H1 (cell line): Measurements from ENCODE around the gene C1orf185. TPM values are rescaled to one million over a fixed set of nuclear protein-coding genes. Genes with fewer than 3 reads are reported as not detected.

Experiments used
- CTCF ChIA-PET: fragments of 300-600 bp; sonication (Branson Sonifier 250); formaldehyde crosslinking; loops from one replicate; lab custom pipeline; 2021; ENCODE audit not compliant: partially characterized antibody; lab: Charles Lee
- POLR2A ChIA-PET: fragments of 300-600 bp; sonication (Branson Sonifier 250); formaldehyde crosslinking; loops from one replicate; lab custom pipeline; 2021; ENCODE audit warnings: inconsistent platforms; ENCODE audit not compliant: partially characterized antibody; lab: Charles Lee
- DNase-seq, 2 experiments: peaks; one replicate each; pipeline versions ENCODE4 v3.0.0 to v3.0.0-alpha.2; 2010 to 2022; ENCODE audit warnings: low spot score in 2 of 2, low read depth in 1 of 2, mixed read lengths in 1 of 2
- FAIRE-seq: peaks from 2 replicates; lab custom pipeline; 2011; peaks lifted over from hg19 to GRCh38; lab: Jason Lieb, UNC
- H2AFZ ChIP-seq: 2 replicates; pipeline ENCODE4 v1.8.1; 2012; ENCODE audit warnings: low read length, inconsistent platforms
- H2AK5ac ChIP-seq: 2 replicates; pipeline ENCODE4 v1.6.1; 2013; ENCODE audit warnings: low read depth, low read length
- H2BK120ac ChIP-seq: replicated peaks from 2 replicates; pipeline ENCODE3; 2013; ENCODE audit warnings: low read depth, low read length, inconsistent platforms
- H2BK12ac ChIP-seq: 2 replicates; pipeline ENCODE4 v1.6.1; 2013; ENCODE audit warnings: low read depth, low read length
- H2BK15ac ChIP-seq: 2 replicates; pipeline ENCODE4 v1.6.1; 2013; ENCODE audit warnings: low read length
- H2BK20ac ChIP-seq: 2 replicates; pipeline ENCODE4 v1.6.1; 2013; ENCODE audit warnings: low read length
- H2BK5ac ChIP-seq: 2 replicates; pipeline ENCODE4 v1.6.1; 2013; ENCODE audit warnings: low read depth, low read length
- H3K14ac ChIP-seq: 2 replicates; pipeline ENCODE4 v1.6.1; 2013; ENCODE audit warnings: inconsistent platforms; ENCODE audit not compliant: insufficient read length
- H3K18ac ChIP-seq: 2 replicates; pipeline ENCODE4 v1.6.1; 2013; ENCODE audit warnings: low read length; ENCODE audit errors: extremely low read depth
- H3K23ac ChIP-seq: 2 replicates; pipeline ENCODE4 v1.6.1; 2013; ENCODE audit warnings: inconsistent platforms; ENCODE audit not compliant: insufficient read length
- H3K23me2 ChIP-seq: 2 replicates; pipeline ENCODE4 v1.6.1; 2013; ENCODE audit warnings: low read depth, low read length
- H3K27ac ChIP-seq: 2 replicates; pipeline ENCODE4 v1.6.1; 2011; ENCODE audit warnings: low read depth, low read length, inconsistent platforms
- H3K27me3 ChIP-seq, 4 experiments: replicated peaks in 1 of 4; 1 replicate in 1 of 4; 2 replicates in 3 of 4; pipeline versions ENCODE4 v1.6.1 to v1.8.1; 2011 to 2013; ENCODE audit warnings: low read length in 3 of 4, mild to moderate bottlenecking in 3 of 4, inconsistent platforms in 2 of 4, mixed read lengths in 2 of 4, moderate library complexity in 1 of 4; ENCODE audit not compliant: control insufficient read depth in 3 of 4, insufficient read depth in 3 of 4; ENCODE audit errors: extremely low read depth in 1 of 4
- H3K36me3 ChIP-seq, 4 experiments: 2 replicates each; pipeline versions ENCODE4 v1.6.1 to v1.8.1; 2011 to 2013; ENCODE audit warnings: mild to moderate bottlenecking in 4 of 4, low read length in 3 of 4, moderate library complexity in 2 of 4, control low read depth in 1 of 4, inconsistent platforms in 1 of 4; ENCODE audit not compliant: insufficient read depth in 4 of 4, control insufficient read depth in 2 of 4
- H3K4ac ChIP-seq: replicated peaks from 2 replicates; pipeline ENCODE3; 2013; ENCODE audit warnings: low read length, low read depth, mixed read lengths, inconsistent platforms; ENCODE audit not compliant: insufficient read length
- H3K4me1 ChIP-seq, 4 experiments: replicated peaks in 1 of 4; 1 replicate in 1 of 4; 2 replicates in 3 of 4; pipeline versions ENCODE4 v1.6.1 to v1.8.1; 2011 to 2013; ENCODE audit warnings: low read length in 3 of 4, inconsistent platforms in 2 of 4, mixed read lengths in 1 of 4; ENCODE audit not compliant: insufficient read depth in 4 of 4, control insufficient read depth in 3 of 4
- H3K4me2 ChIP-seq, 2 experiments: 2 replicates each; pipeline versions ENCODE4 v1.6.1 to v1.8.1; 2011 to 2013; ENCODE audit warnings: low read depth in 2 of 2, low read length in 2 of 2, control low read depth in 1 of 2, inconsistent platforms in 1 of 2, mild to moderate bottlenecking in 1 of 2; ENCODE audit not compliant: insufficient read depth in 1 of 2
- H3K4me3 ChIP-seq, 4 experiments: fragments of 200-600, 300-600 bp in 1 of 4; sonication (generic), shearing (Covaris generic), sonication (Bioruptor Twin) in 1 of 4; 2 replicates each; pipeline versions ENCODE4 v1.5.1 to v1.8.1; 2011 to 2016; ENCODE audit warnings: low read length in 4 of 4, low read depth in 3 of 4, control low read depth in 2 of 4, inconsistent platforms in 2 of 4, mild to moderate bottlenecking in 2 of 4, mixed read lengths in 1 of 4, moderate library complexity in 1 of 4; ENCODE audit not compliant: insufficient read depth in 2 of 4; ENCODE audit errors: extremely low read depth in 1 of 4
- H3K56ac ChIP-seq: replicated peaks from 2 replicates; pipeline ENCODE3; 2013; ENCODE audit warnings: low read depth, mild to moderate bottlenecking, mixed read lengths, low read length, inconsistent platforms; ENCODE audit not compliant: insufficient read length
- H3K79me1 ChIP-seq: 2 replicates; pipeline ENCODE4 v1.6.1; 2013; ENCODE audit warnings: low read depth, low read length, control low read depth
- H3K79me2 ChIP-seq, 2 experiments: 2 replicates each; pipeline versions ENCODE4 v1.6.1 to v1.8.1; 2012 to 2013; ENCODE audit warnings: low read length in 2 of 2, mild to moderate bottlenecking in 2 of 2, inconsistent platforms in 1 of 2; ENCODE audit not compliant: insufficient read depth in 2 of 2, control insufficient read depth in 1 of 2
- H3K9ac ChIP-seq, 4 experiments: replicated peaks in 1 of 4; 1 replicate in 1 of 4; 2 replicates in 3 of 4; pipeline versions ENCODE4 v1.6.1 to v1.8.1; 2011 to 2013; ENCODE audit warnings: low read depth in 3 of 4, low read length in 3 of 4, control low read depth in 2 of 4, mild to moderate bottlenecking in 2 of 4, moderate library complexity in 2 of 4, inconsistent platforms in 1 of 4; ENCODE audit errors: extremely low read depth in 1 of 4
- H3K9me3 ChIP-seq, 2 experiments: 2 replicates each; pipeline versions ENCODE4 v1.6.1 to v1.8.1; 2012 to 2013; ENCODE audit warnings: mild to moderate bottlenecking in 2 of 2, moderate library complexity in 2 of 2, control low read depth in 1 of 2, inconsistent platforms in 1 of 2, low read depth in 1 of 2, low read length in 1 of 2, mixed read lengths in 1 of 2; ENCODE audit not compliant: insufficient read depth in 2 of 2
- H4K20me1 ChIP-seq, 2 experiments: replicated peaks in 1 of 2; 2 replicates each; pipeline versions ENCODE3 to v1.8.1; 2011 to 2013; ENCODE audit warnings: inconsistent platforms in 2 of 2, low read length in 2 of 2, mild to moderate bottlenecking in 1 of 2; ENCODE audit not compliant: insufficient read depth in 2 of 2, control insufficient read depth in 1 of 2
- H4K5ac ChIP-seq: 2 replicates; pipeline ENCODE4 v1.6.1; 2013; ENCODE audit warnings: low read length, low read depth, mixed read lengths, inconsistent platforms; ENCODE audit not compliant: insufficient read length
- H4K8ac ChIP-seq: 2 replicates; pipeline ENCODE4 v1.8.0; 2013; ENCODE audit warnings: mild to moderate bottlenecking, moderate library complexity, low read length, inconsistent platforms; ENCODE audit not compliant: insufficient read depth; ENCODE audit errors: extremely low read depth
- H4K91ac ChIP-seq: replicated peaks from 2 replicates; pipeline ENCODE3; 2013; ENCODE audit warnings: low read length, mixed read lengths, inconsistent platforms; ENCODE audit not compliant: insufficient read length
- ATF2 ChIP-seq: IDR thresholded peaks from 2 replicates; pipeline ENCODE4 v1.6.1; 2012; ENCODE audit warnings: low read length, inconsistent platforms
- BRCA1 ChIP-seq: IDR thresholded peaks from 2 replicates; pipeline ENCODE4 v1.6.1; 2012; ENCODE audit warnings: low read depth, low read length, improper control_type of control experiment
- CBX5 ChIP-seq: fragments of 300-800, 300-1000 bp; sonication (generic); IDR thresholded peaks from 2 replicates; pipeline ENCODE4 v1.7.1; 2016; ENCODE audit warnings: antibody characterized with exemption, low read length, low read depth
- CEBPB ChIP-seq: IDR thresholded peaks from 2 replicates; pipeline ENCODE4 v1.6.1; 2012; ENCODE audit warnings: low read depth, low read length
- EZH2 ChIP-seq: fragments of 200-600 bp; sonication (generic); IDR thresholded peaks from 2 replicates; pipeline ENCODE4 v1.7.1; 2012; ENCODE audit warnings: low read depth, mild to moderate bottlenecking, moderate library complexity, low read length, inconsistent platforms; ENCODE audit not compliant: severe bottlenecking
- JUN ChIP-seq: IDR thresholded peaks from 2 replicates; pipeline ENCODE4 v1.6.1; 2011; ENCODE audit warnings: low read depth, mild to moderate bottlenecking, improper control_type of control experiment, low read length
- POLR2A ChIP-seq, 2 experiments: IDR thresholded peaks; 1 replicate in 1 of 2; 2 replicates in 1 of 2; pipeline ENCODE4 v1.6.1; 2011; ENCODE audit warnings: low read depth in 2 of 2, low read length in 2 of 2, mild to moderate bottlenecking in 2 of 2; ENCODE audit errors: control extremely low read depth in 1 of 2
- RXRA ChIP-seq: IDR thresholded peaks from 2 replicates; pipeline ENCODE4 v1.6.1; 2011; ENCODE audit warnings: low read depth, mild to moderate bottlenecking, low read length, moderate library complexity; ENCODE audit not compliant: insufficient read depth
- SP1 ChIP-seq: IDR thresholded peaks from 2 replicates; pipeline ENCODE4 v1.6.1; 2011; ENCODE audit warnings: low read depth, low read length
- ZNF274 ChIP-seq: IDR thresholded peaks from 2 replicates; pipeline ENCODE4 v1.7.0; 2012; ENCODE audit warnings: low read length, borderline replicate concordance; ENCODE audit errors: extremely low read depth
- WGBS, 2 experiments: shearing (Covaris generic) in 1 of 2; methylation state at CpG; one replicate each; pipeline versions ENCODE4 v1.1.6 to v1.1.7; 2013 to 2015; ENCODE audit warnings: low lambda C conversion rate in 2 of 2, mixed read lengths in 2 of 2, inconsistent platforms in 1 of 2, low coverage in 1 of 2, missing lambda C conversion rate in 1 of 2; ENCODE audit not compliant: insufficient replicate concordance in 2 of 2, insufficient coverage in 1 of 2, insufficient read length in 1 of 2; ENCODE audit errors: extremely low coverage in 1 of 2, missing lambda C conversion rate in 1 of 2; 5-methylcytosine and 5-hydroxymethylcytosine counted together
- polyA plus RNA-seq, 7 experiments: library from polyadenylated mRNA; depleted of rRNA in 3 of 7; stranded (reverse) in 5 of 7; unstranded in 2 of 7; fragments of >200 nt in 5 of 7; fragments of 200-250 nt in 2 of 7; gene quantifications; 1 replicate in 5 of 7; 2 replicates in 1 of 7; 4 replicates in 1 of 7; pipeline versions ENCODE4 v1.2.1 to v1.2.3, GENCODE V29; 2011 to 2013; ENCODE audit warnings: missing spikeins in 2 of 7, mixed read lengths in 2 of 7
- total RNA-seq: library from RNA; stranded (reverse); fragmentation: NEBNext Ultra II Directional; extraction: Animal tissue kit (Norgen Biotek cat#: 25700); gene quantifications from 2 replicates; pipeline ENCODE4 v1.2.1, GENCODE V29; 2021

The C1orf185 gene
- total and polyA plus RNA-seq, 2 of the 8 experiments (the other 6 are each of a cell fraction or from before 2014, with no cell fraction given): not detected

- Histone ChIP-seq H3K36me3 (no peaks in the 10 kb centered on the region), H2BK15ac (no peak overlapping the region), H4K8ac (no peak overlapping the region), H2AK5ac (no peak overlapping the region), H3K27me3 (no peaks in the 10 kb centered on the region), H3K9ac (no peak overlapping the region), H3K23ac (no peak overlapping the region), H3K79me1 (no peaks in the 10 kb centered on the region), H3K27ac (no peak overlapping the region), H3K4me1 (no peaks in the 10 kb centered on the region), H2BK5ac (no peak overlapping the region), H3K4me2 (no peak overlapping the region), H4K5ac (no peak overlapping the region), H4K20me1 (no peaks in the 10 kb centered on the region), H2BK20ac (no peak overlapping the region), H3K14ac (no peak overlapping the region), H2BK120ac (no peak overlapping the region), H4K91ac (no peak overlapping the region), H3K4me3 (no peak overlapping the region), H2BK12ac (no peak overlapping the region), H3K56ac (no peak overlapping the region), H3K23me2 (no peaks in the 10 kb centered on the region; the same call in 1 of the 2 replicates), H3K9me3 (no peaks in the 10 kb centered on the region), H3K79me2 (no peaks in the 10 kb centered on the region), H2AFZ (no peak overlapping the region), H3K18ac (no peak overlapping the region), H3K4ac (no peak overlapping the region)
- DNase-seq (no peak), FAIRE-seq (no peak)
- ChIA-PET CTCF (interaction anchor here (0.6 to 1.9 kb wide), 3 partner anchors 73 to 800 kb away, joined by 3 to 6 read pairs (median 4); no protein-coding TSS in a partner anchor), POLR2A (no interaction called here)
- WGBS, 2 experiments: 92% methylated on average over 4 of the region's 7 CpGs; no CpG with 5 or more reads in 1 of the 2 experiments
- TF ChIP-seq BRCA1 (no peak), JUN (no peak), ATF2 (no peak), RXRA (no peak), SP1 (no peak), EZH2 (no peak), CBX5 (no peak), ZNF274 (no peak), CEBPB (no peak), POLR2A (IDR thresholded peaks at IDR 0.05; ENCODE audit: control extremely low read depth in 1 of 2, low read depth in 2 of 2, low read length in 2 of 2) (no peak)
Measured at GRCh38 chr1:51115714-51116404, 13.8 kb downstream of the C1orf185 start.
